OCI-LY3 (cell line): ENCODE measurements around the gene SNF8.

Experiments
- CTCF ChIP-seq: fragments of 200-600, 300-600 bp; sonication (generic); IDR thresholded peaks from 2 replicates; pipeline ENCODE4 v1.5.1; 2014; ENCODE audit warnings: antibody characterized with exemption, low read length, low read depth
- EZH2phosphoT487 ChIP-seq: fragments of 200-600 bp; shearing (Covaris generic); IDR thresholded peaks from 2 replicates; pipeline ENCODE4 v1.6.1; 2018; ENCODE audit warnings: antibody characterized with exemption, mixed run types, low read depth

GRCh38 chr17:48883171-48883570, 61.5 kb downstream of the SNF8 start:
- TF ChIP-seq CTCF, result no peak
- TF ChIP-seq EZH2phosphoT487, result no peak
